Neuronal stem cell (in vitro differentiated cells): ENCODE results near the gene ACBD6.
A peak's percentile ranks its signal among the peaks of the same experiment; 100 is the strongest.

ENCODE experiments used
- DNase-seq: peaks from one replicate; pipeline ENCODE4 v3.0.0-alpha.2; 2013; ENCODE audit warnings: low spot score
- H2AFZ ChIP-seq: one replicate; pipeline ENCODE4 v1.6.1; 2013; ENCODE audit warnings: mild to moderate bottlenecking, low read length, inconsistent platforms
- H2AK5ac ChIP-seq: 2 replicates; pipeline ENCODE4 v1.6.1; 2013; ENCODE audit warnings: low read depth, mild to moderate bottlenecking, inconsistent platforms, low read length, moderate library complexity, mixed read lengths
- H2BK120ac ChIP-seq: 2 replicates; pipeline ENCODE4 v1.6.1; 2013; ENCODE audit warnings: low read depth, mild to moderate bottlenecking, inconsistent platforms, low read length, moderate library complexity, mixed read lengths
- H2BK12ac ChIP-seq: one replicate; pipeline ENCODE4 v1.6.1; 2013; ENCODE audit warnings: low read length, inconsistent platforms
- H2BK15ac ChIP-seq: 2 replicates; pipeline ENCODE4 v1.6.1; 2013; ENCODE audit warnings: mild to moderate bottlenecking, low read length, inconsistent platforms, mixed read lengths
- H2BK5ac ChIP-seq: one replicate; pipeline ENCODE4 v1.6.1; 2013; ENCODE audit warnings: inconsistent platforms, mild to moderate bottlenecking, low read length, moderate library complexity
- H3K14ac ChIP-seq: one replicate; pipeline ENCODE4 v1.6.1; 2013; ENCODE audit warnings: low read length, inconsistent platforms
- H3K18ac ChIP-seq: 2 replicates; pipeline ENCODE4 v1.6.1; 2013; ENCODE audit warnings: low read length, inconsistent platforms
- H3K23ac ChIP-seq: 2 replicates; pipeline ENCODE4 v1.6.1; 2013; ENCODE audit warnings: low read depth, mild to moderate bottlenecking, mixed read lengths, low read length, inconsistent platforms; ENCODE audit not compliant: poor library complexity
- H3K27ac ChIP-seq: replicated peaks from 3 replicates; pipeline ENCODE4 v1.5.1; 2013; ENCODE audit warnings: low read length, inconsistent platforms
- H3K27me3 ChIP-seq, 3 experiments: 2 replicates each; pipeline ENCODE4 v1.6.1; 2013; ENCODE audit warnings: low read length in 3 of 3, mild to moderate bottlenecking in 2 of 3, inconsistent platforms in 1 of 3, low read depth in 1 of 3, mixed read lengths in 1 of 3, moderate library complexity in 1 of 3; ENCODE audit not compliant: control insufficient read depth in 3 of 3, insufficient read depth in 3 of 3
- H3K36me3 ChIP-seq, 2 donors: replicated peaks in 1 of 2; 2 replicates each; pipeline ENCODE4 v1.6.1; 2013; ENCODE audit warnings: low read length in 2 of 2; ENCODE audit not compliant: control insufficient read depth in 2 of 2, insufficient read depth in 2 of 2
- H3K4ac ChIP-seq: 2 replicates; pipeline ENCODE4 v1.6.1; 2013; ENCODE audit warnings: inconsistent platforms, mild to moderate bottlenecking, low read length, moderate library complexity
- H3K4me1 ChIP-seq, 2 donors: 1 replicate in 1 of 2; 2 replicates in 1 of 2; pipeline ENCODE4 v1.6.1; 2013; ENCODE audit warnings: low read length in 2 of 2, low read depth in 1 of 2; ENCODE audit not compliant: control insufficient read depth in 2 of 2, insufficient read depth in 1 of 2
- H3K4me2 ChIP-seq: one replicate; pipeline ENCODE4 v1.6.1; 2013; ENCODE audit warnings: mild to moderate bottlenecking, low read length, inconsistent platforms; ENCODE audit not compliant: insufficient read depth, poor library complexity, severe bottlenecking
- H3K4me3 ChIP-seq, 2 donors: 2 replicates each; pipeline ENCODE4 v1.5.1; 2013; ENCODE audit warnings: low read length in 2 of 2, mild to moderate bottlenecking in 2 of 2, inconsistent platforms in 1 of 2, moderate library complexity in 1 of 2
- H3K79me1 ChIP-seq: one replicate; pipeline ENCODE4 v1.6.1; 2013; ENCODE audit warnings: low read depth, mild to moderate bottlenecking, inconsistent platforms, low read length, moderate library complexity
- H3K9ac ChIP-seq: one replicate; pipeline ENCODE4 v1.6.1; 2013; ENCODE audit warnings: mild to moderate bottlenecking, low read depth, low read length, inconsistent platforms; ENCODE audit not compliant: poor library complexity
- H3K9me3 ChIP-seq, 2 donors: replicated peaks in 1 of 2; 2 replicates each; pipeline versions ENCODE3 to v1.6.1; 2013; ENCODE audit warnings: low read length in 2 of 2, mild to moderate bottlenecking in 2 of 2, inconsistent platforms in 1 of 2, low read depth in 1 of 2, mixed read lengths in 1 of 2, moderate library complexity in 1 of 2; ENCODE audit not compliant: control insufficient read depth in 2 of 2, insufficient read depth in 1 of 2
- H4K8ac ChIP-seq: one replicate; pipeline ENCODE4 v1.6.1; 2013; ENCODE audit warnings: low read depth, mild to moderate bottlenecking, inconsistent platforms, low read length, moderate library complexity
- H4K91ac ChIP-seq: one replicate; pipeline ENCODE4 v1.6.1; 2013; ENCODE audit warnings: low read length, low read depth, mild to moderate bottlenecking, inconsistent platforms; ENCODE audit not compliant: poor library complexity
- WGBS, 2 donors: extraction: QIAGEN DNeasy Blood & Tissue Kit; methylation state at CpG; one replicate each; pipeline ENCODE4 v1.1.7; 2013; ENCODE audit warnings: missing lambda C conversion rate in 2 of 2, mixed read lengths in 1 of 2; ENCODE audit not compliant: insufficient read length in 2 of 2, insufficient replicate concordance in 1 of 2; ENCODE audit errors: extremely low coverage in 2 of 2; 5-methylcytosine and 5-hydroxymethylcytosine counted together

Gene ACBD6

DNA sequence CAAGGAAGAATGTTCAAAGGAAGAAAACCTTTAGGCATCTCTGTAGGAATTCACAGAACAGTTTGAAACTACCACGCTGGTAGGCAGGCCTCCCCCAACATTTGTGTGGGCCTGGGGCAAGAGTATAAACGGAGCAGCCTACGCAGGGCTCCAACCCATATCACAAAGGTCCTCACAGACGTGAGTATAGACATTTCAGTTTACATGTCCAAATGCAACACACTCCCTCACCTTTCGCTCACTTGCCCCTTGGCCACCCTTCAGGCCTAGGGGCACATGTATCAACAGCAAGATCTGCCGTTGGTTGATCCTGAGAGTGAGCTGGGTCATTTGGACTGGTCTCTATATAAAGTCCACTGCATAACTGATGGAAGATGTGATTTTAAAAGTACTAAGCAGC, 133.3 kb downstream of the ACBD6 start:
- H3K23ac ChIP-seq = no peak overlapping the region
- no peaks in the 10 kb centered on the region for H3K4me1 ChIP-seq

DNA sequence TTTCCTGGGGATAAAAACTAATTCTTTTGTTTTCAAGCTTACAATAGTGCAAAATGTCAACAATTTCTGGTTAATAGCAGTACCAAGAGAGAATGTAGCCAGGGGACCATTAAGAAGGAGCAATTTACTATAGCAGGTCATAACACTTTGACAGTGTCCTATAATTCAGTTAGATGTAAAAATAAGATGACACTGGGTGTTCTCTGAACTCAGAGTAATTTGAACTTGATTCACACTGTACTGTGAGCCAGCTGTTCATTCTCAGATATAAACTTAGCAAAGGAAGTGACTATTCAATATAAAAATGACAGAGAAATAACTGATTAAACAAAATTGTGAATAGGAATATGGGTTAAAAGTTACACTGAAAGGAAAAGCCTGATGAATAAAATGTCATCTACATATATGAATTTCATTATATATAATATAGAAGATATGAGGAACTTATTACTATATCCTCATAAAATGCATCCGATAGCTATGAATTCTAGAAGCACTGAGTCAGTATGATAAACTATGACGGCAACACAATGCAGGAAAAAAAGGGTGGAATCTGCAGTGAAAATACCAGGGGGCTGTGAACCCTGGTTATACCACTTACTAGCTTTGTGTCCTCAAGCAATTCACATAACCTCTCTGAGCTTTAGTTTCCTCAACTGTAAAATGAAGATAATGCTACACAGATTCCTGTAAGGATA, 135.9 kb downstream of the ACBD6 start:
- H2BK12ac ChIP-seq = no peak overlapping the region
- no peak overlapping the region for H3K4ac ChIP-seq
- no peaks in the 10 kb centered on the region for H3K36me3 ChIP-seq
- H4K8ac ChIP-seq = no peak overlapping the region
- WGBS, 2 donors = no CpG with 5 or more reads among the region's 2 CpGs
- DNase-seq = no peak
- H2BK5ac ChIP-seq = no peak overlapping the region
- no peak overlapping the region for H3K9ac ChIP-seq
- H2BK15ac ChIP-seq = no peak overlapping the region
- no peak overlapping the region for H2AK5ac ChIP-seq
- H4K91ac ChIP-seq = no peak overlapping the region
- H3K4me3 ChIP-seq = no peak overlapping the region
- no peak overlapping the region for H3K14ac ChIP-seq
- H3K4me2 ChIP-seq = no peak overlapping the region
- H2BK120ac ChIP-seq = no peak overlapping the region
- no peak overlapping the region for H3K23ac ChIP-seq
- H3K4me1 ChIP-seq = no peaks in the 10 kb centered on the region
- H3K27me3 ChIP-seq = no peaks in the 10 kb centered on the region
- H3K27ac ChIP-seq = no peak overlapping the region
- H3K18ac ChIP-seq = no peak overlapping the region
- no peaks in the 10 kb centered on the region for H3K9me3 ChIP-seq
- no peak overlapping the region for H2AFZ ChIP-seq
- no peaks in the 10 kb centered on the region for H3K79me1 ChIP-seq

More for the DNA sequence above, 133.3 kb downstream of the ACBD6 start:
- H3K14ac ChIP-seq = no peak overlapping the region
- no peak overlapping the region for H4K91ac ChIP-seq
- no peaks in the 10 kb centered on the region for H3K36me3 ChIP-seq
- DNase-seq = no peak
- no CpG with 5 or more reads among the region's 6 CpGs for WGBS, 2 donors
- H3K9me3 ChIP-seq = no peaks in the 10 kb centered on the region
- no peak overlapping the region for H3K9ac ChIP-seq
- H3K79me1 ChIP-seq = no peaks in the 10 kb centered on the region
- no peak overlapping the region for H2AFZ ChIP-seq
- no peak overlapping the region for H3K27ac ChIP-seq
- H4K8ac ChIP-seq = no peak overlapping the region
- no peak overlapping the region for H2BK5ac ChIP-seq
- H2BK120ac ChIP-seq = no peak overlapping the region
- H2AK5ac ChIP-seq = no peak overlapping the region
- H3K4ac ChIP-seq = no peak overlapping the region
- H2BK15ac ChIP-seq = no peak overlapping the region
- no peak overlapping the region for H3K4me3 ChIP-seq
- no peak overlapping the region for H3K4me2 ChIP-seq
- no peak overlapping the region for H3K18ac ChIP-seq
- no peak overlapping the region for H2BK12ac ChIP-seq
- no peaks in the 10 kb centered on the region for H3K27me3 ChIP-seq

DNA sequence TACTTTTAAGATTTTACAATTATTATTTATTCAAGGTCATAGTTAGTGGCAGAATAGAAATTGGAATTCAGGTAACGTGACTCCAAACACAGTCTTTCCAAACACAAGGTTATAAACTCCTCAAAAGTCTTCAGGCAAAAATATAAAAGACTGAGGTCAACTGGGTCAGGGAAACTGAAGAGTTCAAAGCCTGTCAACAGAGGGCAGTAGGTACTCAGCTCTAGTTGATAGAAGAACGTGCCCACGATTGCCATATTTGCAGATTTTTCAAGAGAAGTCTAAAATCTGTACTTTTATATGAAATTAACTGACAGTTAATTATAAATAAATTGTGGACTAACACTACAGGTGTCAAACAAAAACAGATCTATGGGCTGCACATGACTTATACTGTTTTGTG, 137.3 kb downstream of the ACBD6 start:
- no peaks in the 10 kb centered on the region for H3K27me3 ChIP-seq
- H2BK120ac ChIP-seq = no peak overlapping the region
- no peak overlapping the region for H3K23ac ChIP-seq
- no peak overlapping the region for H3K4me3 ChIP-seq
- H3K4me1 ChIP-seq = no peaks in the 10 kb centered on the region
- H2AFZ ChIP-seq = no peak overlapping the region
- H3K36me3 ChIP-seq = no peaks in the 10 kb centered on the region
- H3K4ac ChIP-seq = no peak overlapping the region
- H2BK5ac ChIP-seq = no peak overlapping the region
- H2BK12ac ChIP-seq = no peak overlapping the region
- no peak overlapping the region for H2AK5ac ChIP-seq
- no peak overlapping the region for H3K27ac ChIP-seq
- H3K9ac ChIP-seq = no peak overlapping the region
- H3K18ac ChIP-seq = no peak overlapping the region
- H3K4me2 ChIP-seq = no peak overlapping the region
- H4K8ac ChIP-seq = no peak overlapping the region
- no peak overlapping the region for H4K91ac ChIP-seq
- no CpG with 5 or more reads among the region's 3 CpGs for WGBS, 2 donors
- H2BK15ac ChIP-seq = no peak overlapping the region
- DNase-seq = peak; percentile 6
- no peaks in the 10 kb centered on the region for H3K9me3 ChIP-seq
- no peak overlapping the region for H3K14ac ChIP-seq
- no peaks in the 10 kb centered on the region for H3K79me1 ChIP-seq

DNA sequence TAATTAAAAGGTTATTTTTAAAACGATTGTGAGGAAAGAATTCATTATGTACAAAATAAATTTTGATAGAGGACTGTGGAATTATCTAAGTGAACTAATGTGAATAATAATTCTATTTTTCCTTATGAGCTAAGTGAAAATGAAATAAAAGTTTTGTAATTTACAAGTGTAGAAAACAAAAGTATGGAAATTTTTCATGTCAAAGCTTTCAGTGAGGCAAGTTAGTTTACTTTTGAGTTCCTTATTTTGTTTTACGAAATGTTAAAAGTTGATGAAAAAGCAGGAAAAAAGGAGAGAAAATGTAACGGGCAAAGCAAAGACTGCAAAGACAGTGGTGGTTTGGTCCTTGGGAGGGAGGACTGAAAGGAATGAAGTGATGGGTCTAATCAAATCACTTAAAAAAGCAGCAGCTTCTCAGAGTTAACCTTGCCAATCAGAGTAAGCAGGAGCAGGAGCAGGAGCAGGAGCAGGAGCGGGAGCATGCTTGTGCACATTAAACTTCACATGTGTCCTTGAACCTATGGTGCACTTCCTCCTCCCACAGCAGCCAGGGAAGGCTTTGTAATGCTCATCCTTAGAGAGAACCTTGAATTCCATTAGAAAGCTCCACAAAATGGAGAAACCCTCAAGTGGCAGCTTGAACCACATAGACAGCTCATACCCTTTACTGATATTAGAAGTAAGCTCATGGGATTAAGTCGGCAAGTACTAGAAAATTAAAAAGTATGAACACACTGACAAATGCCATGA, 139.0 kb downstream of the ACBD6 start:
- no peak overlapping the region for H3K4ac ChIP-seq
- no peak overlapping the region for H4K8ac ChIP-seq
- no peaks in the 10 kb centered on the region for H3K79me1 ChIP-seq
- H3K9me3 ChIP-seq = no peaks in the 10 kb centered on the region
- no peak overlapping the region for H3K4me2 ChIP-seq
- no peak for DNase-seq
- H3K23ac ChIP-seq = no peak overlapping the region
- H2AK5ac ChIP-seq = no peak overlapping the region
- no peak overlapping the region for H3K18ac ChIP-seq
- H2BK120ac ChIP-seq = no peak overlapping the region
- H3K27me3 ChIP-seq = no peaks in the 10 kb centered on the region
- H3K4me3 ChIP-seq = no peak overlapping the region
- no peak overlapping the region for H4K91ac ChIP-seq
- H3K9ac ChIP-seq = no peak overlapping the region
- H2AFZ ChIP-seq = no peak overlapping the region
- H2BK15ac ChIP-seq = no peak overlapping the region
- H3K36me3 ChIP-seq = no peaks in the 10 kb centered on the region
- no peak overlapping the region for H3K14ac ChIP-seq
- no peak overlapping the region for H2BK5ac ChIP-seq
- no peak overlapping the region for H2BK12ac ChIP-seq
- no peak overlapping the region for H3K27ac ChIP-seq
- peaks cover 0 to 2% of the 10 kb centered on the region in 2 donors for H3K4me1 ChIP-seq
- WGBS, 2 donors = 100% methylated on average over 1 of the region's 5 CpGs; no CpG with 5 or more reads in 1 of the 2 donors
